SK-N-SH (cell line): ENCODE measurements around the gene ABCF1.

Experiments used
- EP300 ChIP-seq, 2 experiments: IDR thresholded peaks; 2 replicates each; pipeline versions ENCODE4 v1.4.0 to v1.6.1; 2012; ENCODE audit warnings: borderline replicate concordance in 1 of 2, low read depth in 1 of 2, low read length in 1 of 2
- FOSL2 ChIP-seq: IDR thresholded peaks from 2 replicates; pipeline ENCODE4 v1.4.0; 2012; ENCODE audit warnings: low read depth, mild to moderate bottlenecking, moderate library complexity, borderline replicate concordance
- JUND ChIP-seq: IDR thresholded peaks from 2 replicates; pipeline ENCODE4 v1.4.0; 2012
- NFIC ChIP-seq: IDR thresholded peaks from 2 replicates; pipeline ENCODE4 v1.4.0; 2012; ENCODE audit warnings: borderline replicate concordance
- POLR2AphosphoS5 ChIP-seq: IDR thresholded peaks from 2 replicates; pipeline ENCODE4 v1.6.1; 2012; ENCODE audit warnings: low read depth, low read length
- RCOR1 ChIP-seq: fragments of 150-350 bp; IDR thresholded peaks from 2 replicates; pipeline ENCODE4 v1.6.1; 2017; ENCODE audit warnings: antibody characterized with exemption, low read length
- SIN3A ChIP-seq: IDR thresholded peaks from 2 replicates; pipeline ENCODE4 v1.6.1; 2012; ENCODE audit warnings: low read depth, mild to moderate bottlenecking, low read length, moderate library complexity, borderline replicate concordance
- SMC3 ChIP-seq: IDR thresholded peaks from 2 replicates; pipeline ENCODE4 v1.6.1; 2012; ENCODE audit warnings: low read depth, low read length, improper control_type of control experiment
- TF ChIP-seq, protein P1 (sequence below): fragments of 200-600 bp; sonication (generic); IDR thresholded peaks from 2 replicates; pipeline ENCODE4 v1.6.1; 2017; ENCODE audit warnings: antibody characterized with exemption, mild to moderate bottlenecking, moderate library complexity
- TF ChIP-seq, protein P2 (sequence below): IDR thresholded peaks from 2 replicates; pipeline ENCODE4 v1.4.0; 2012; ENCODE audit warnings: low read depth

DNA sequence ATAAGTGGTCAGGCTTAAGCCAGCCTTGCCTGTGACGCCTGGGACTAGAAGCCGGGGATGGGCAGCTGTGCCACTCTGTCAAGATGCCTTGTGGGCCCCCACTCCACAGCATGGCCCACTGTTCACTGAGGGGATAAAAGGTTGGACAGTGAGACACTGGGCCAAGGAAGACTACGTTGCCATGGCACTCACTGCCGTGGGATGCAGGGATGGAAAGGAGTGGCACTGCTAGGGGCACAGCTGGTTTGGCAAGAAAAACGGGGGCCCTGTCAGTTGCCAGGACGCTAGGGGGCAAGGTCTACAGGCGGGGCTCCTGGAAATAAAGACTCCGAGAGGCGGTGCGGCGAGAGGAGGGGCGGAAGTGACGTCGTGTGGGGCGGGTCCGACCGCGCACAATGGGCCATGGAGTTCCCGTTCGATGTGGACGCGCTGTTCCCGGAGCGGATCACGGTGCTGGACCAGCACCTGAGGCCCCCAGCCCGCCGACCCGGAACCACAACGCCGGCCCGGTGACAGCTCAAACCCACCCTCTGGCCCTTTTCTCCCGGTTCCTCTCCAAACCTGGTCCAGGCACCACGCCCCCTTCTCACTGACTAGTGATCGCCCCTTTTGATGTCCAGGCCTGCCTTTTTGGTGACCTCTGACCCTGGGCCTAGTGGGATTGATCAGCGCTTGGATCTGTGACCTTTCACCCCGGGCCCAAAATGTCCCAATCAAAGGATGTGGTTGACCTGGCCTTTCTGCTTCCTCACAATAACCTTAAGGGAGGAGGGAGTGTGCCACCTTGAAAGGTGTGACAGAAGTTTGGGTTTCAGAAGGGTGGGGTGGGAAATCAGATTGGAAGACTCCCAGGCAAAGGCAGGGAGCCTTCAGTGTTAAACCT is 55.5 kb downstream of the ABCF1 start, which contains the start of gene ATAT1:
- TF ChIP-seq, protein P1, sequence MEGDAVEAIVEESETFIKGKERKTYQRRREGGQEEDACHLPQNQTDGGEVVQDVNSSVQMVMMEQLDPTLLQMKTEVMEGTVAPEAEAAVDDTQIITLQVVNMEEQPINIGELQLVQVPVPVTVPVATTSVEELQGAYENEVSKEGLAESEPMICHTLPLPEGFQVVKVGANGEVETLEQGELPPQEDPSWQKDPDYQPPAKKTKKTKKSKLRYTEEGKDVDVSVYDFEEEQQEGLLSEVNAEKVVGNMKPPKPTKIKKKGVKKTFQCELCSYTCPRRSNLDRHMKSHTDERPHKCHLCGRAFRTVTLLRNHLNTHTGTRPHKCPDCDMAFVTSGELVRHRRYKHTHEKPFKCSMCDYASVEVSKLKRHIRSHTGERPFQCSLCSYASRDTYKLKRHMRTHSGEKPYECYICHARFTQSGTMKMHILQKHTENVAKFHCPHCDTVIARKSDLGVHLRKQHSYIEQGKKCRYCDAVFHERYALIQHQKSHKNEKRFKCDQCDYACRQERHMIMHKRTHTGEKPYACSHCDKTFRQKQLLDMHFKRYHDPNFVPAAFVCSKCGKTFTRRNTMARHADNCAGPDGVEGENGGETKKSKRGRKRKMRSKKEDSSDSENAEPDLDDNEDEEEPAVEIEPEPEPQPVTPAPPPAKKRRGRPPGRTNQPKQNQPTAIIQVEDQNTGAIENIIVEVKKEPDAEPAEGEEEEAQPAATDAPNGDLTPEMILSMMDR, result peak; percentile 55
- TF ChIP-seq POLR2AphosphoS5 (peak; percentile 93), SIN3A (peak; percentile 83), EP300 (IDR thresholded peaks at IDR 0.05; ENCODE audit: borderline replicate concordance in 1 of 2, low read depth in 1 of 2, low read length in 1 of 2) (no peak), NFIC (no peak), RCOR1 (no peak), JUND (no peak), SMC3 (no peak), FOSL2 (no peak)
- TF ChIP-seq, protein P2, sequence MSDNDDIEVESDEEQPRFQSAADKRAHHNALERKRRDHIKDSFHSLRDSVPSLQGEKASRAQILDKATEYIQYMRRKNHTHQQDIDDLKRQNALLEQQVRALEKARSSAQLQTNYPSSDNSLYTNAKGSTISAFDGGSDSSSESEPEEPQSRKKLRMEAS, result peak; percentile 74
